Omental fat pad (tissue), 4 donors: Measurements from ENCODE around the gene KCNJ5. TPM values are rescaled to one million over a fixed set of nuclear protein-coding genes. Genes with fewer than 3 reads are reported as not detected.

Experiments used
- ATAC-seq: fragments of 150-250 bp; one replicate; pipeline ENCODE4 v1.9.1; 2016; ENCODE audit warnings: mild to moderate bottlenecking, moderate library complexity; ENCODE audit not compliant: low FRiP score
- DNase-seq: peaks from one replicate; pipeline ENCODE4 v3.0.0-alpha.2; 2019; ENCODE audit warnings: low spot score
- CTCF ChIP-seq, 3 donors: fragments of 450-650 bp; IDR thresholded peaks; one replicate each; pipeline ENCODE4 v1.5.1; 2016 to 2017; ENCODE audit warnings: antibody characterized with exemption in 3 of 3, mild to moderate bottlenecking in 3 of 3, moderate library complexity in 2 of 3
- total RNA-seq, 4 donors: library from RNA; depleted of rRNA; stranded (reverse); fragments of >200 nt; gene quantifications; one replicate each; pipeline ENCODE4 v1.1.0, GENCODE V29; 2016

Gene KCNJ5
- total RNA-seq, 4 donors from 2014 or later, result 1.5 to 12.1 (median 3.0) TPM

- TF ChIP-seq CTCF (IDR thresholded peaks at IDR 0.05), result no peak
- no peak for DNase-seq
- ATAC-seq, result no peak
Observed at GRCh38 chr11:128964463-128964930, 73.3 kb downstream of the KCNJ5 start.

- ATAC-seq (no peak), DNase-seq (no peak)
- TF ChIP-seq CTCF (IDR thresholded peaks at IDR 0.05), result no peak
Observed at GRCh38 chr11:128965485-128965884, 74.3 kb downstream of the KCNJ5 start.

- ATAC-seq (no peak), DNase-seq (no peak)
- no peak for TF ChIP-seq CTCF (IDR thresholded peaks at IDR 0.05)
Observed at GRCh38 chr11:128967578-128967977, 76.4 kb downstream of the KCNJ5 start.

GRCh38 chr11:128968916-128969315 is 77.8 kb downstream of the KCNJ5 start:
- DNase-seq (no peak), ATAC-seq (no peak)
- TF ChIP-seq CTCF (IDR thresholded peaks at IDR 0.05), result no peak

Other genes starting within 250 kb of the KCNJ5 start
- 100 to 1,000 TPM in 1 of 4 donors, 10 to 100 TPM in 3; 12.9 to 118 (median 50.4) TPM for gene FLI1, start 197.3 kb upstream of the KCNJ5 start, total RNA-seq
- gene KCNJ1, start 24.1 kb upstream of the KCNJ5 start, total RNA-seq, result under 1 TPM in 1 of 4 donors, not detected in 3; 0.96 TPM
- gene TP53AIP1, start 51.5 kb downstream of the KCNJ5 start, total RNA-seq, result under 1 TPM in 2 of 4 donors, not detected in 2; 0.24 to 0.37 TPM